Peyer's patch (tissue), 4 donors: Measurements from ENCODE around the gene TNFRSF8. TPM values are rescaled to one million over a fixed set of nuclear protein-coding genes. Genes with fewer than 3 reads are reported as not detected.

ENCODE experiments used
- DNase-seq, 3 donors: peaks; one replicate each; pipeline ENCODE4 v3.0.0-alpha.2; 2017 to 2019
- H3K27ac ChIP-seq, 4 donors: fragments of 200-600 bp; sonication (generic); one replicate each; pipeline ENCODE4 v1.5.1; 2016 to 2019
- H3K27me3 ChIP-seq, 2 donors: fragments of 200-600 bp; sonication (generic); one replicate each; pipeline ENCODE4 v1.5.1; 2019
- H3K36me3 ChIP-seq, 3 donors: fragments of 200-600 bp; sonication (generic); one replicate each; pipeline ENCODE4 v1.5.1; 2016 to 2019
- H3K4me1 ChIP-seq, 4 donors: fragments of 200-600 bp; sonication (generic); one replicate each; pipeline ENCODE4 v1.5.1; 2016 to 2019
- H3K4me3 ChIP-seq, 4 donors: fragments of 200-600 bp; sonication (generic); 1 replicate in 3 of 4; 2 replicates in 1 of 4; pipeline ENCODE4 v1.5.1; 2016 to 2019; ENCODE audit warnings: mild to moderate bottlenecking in 1 of 4
- H3K9me3 ChIP-seq, 4 donors: fragments of 200-600 bp; sonication (generic); one replicate each; pipeline ENCODE4 v1.5.1; 2016 to 2019; ENCODE audit warnings: mild to moderate bottlenecking in 1 of 4
- CTCF ChIP-seq, 6 experiments: fragments of 450-650 bp in 4 of 6; fragments of 200-600 bp in 2 of 6; sonication (generic) in 1 of 6; IDR thresholded peaks; one replicate each; pipeline ENCODE4 v1.5.1; 2017 to 2019; ENCODE audit warnings: antibody characterized with exemption in 6 of 6, mild to moderate bottlenecking in 3 of 6, moderate library complexity in 1 of 6
- POLR2A ChIP-seq, 2 donors: fragments of 450-650 bp; IDR thresholded peaks; one replicate each; pipeline ENCODE4 v1.5.1; 2017; ENCODE audit warnings: antibody characterized with exemption in 2 of 2, mild to moderate bottlenecking in 2 of 2, moderate library complexity in 2 of 2
- total RNA-seq, 4 donors: library from RNA; depleted of rRNA; stranded (reverse); fragments of >200 nt; gene quantifications; one replicate each; pipeline ENCODE4 v1.1.0, GENCODE V29; 2016

The TNFRSF8 gene
- total RNA-seq, 4 donors from 2014 or later = not detected

DNA sequence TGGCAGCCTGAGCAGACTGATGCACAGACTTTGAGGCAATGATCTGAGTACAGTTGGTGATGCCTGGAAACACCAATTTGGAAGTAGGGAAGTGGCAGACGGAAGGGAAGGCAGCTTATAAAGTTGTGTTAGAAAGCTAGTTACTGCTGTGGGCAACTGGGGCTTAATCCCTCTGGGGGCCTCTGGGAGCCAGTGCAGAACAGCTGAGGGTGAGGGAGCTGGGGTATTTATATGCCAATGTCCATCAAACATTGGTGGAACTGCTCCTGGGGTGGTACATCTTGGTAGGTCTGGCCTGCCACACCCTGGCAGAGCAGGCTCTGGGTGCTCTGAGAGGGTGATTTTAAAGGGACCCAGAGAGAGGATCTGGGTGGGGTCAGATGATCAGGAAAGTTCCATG, 28.1 kb downstream of the TNFRSF8 start:
- no peak for DNase-seq
- Histone ChIP-seq H3K4me1 (peaks cover 0 to 15% (median 4%) of the 10 kb centered on the region in 4 donors), H3K27ac (no peak overlapping the region), H3K27me3 (no peaks in the 10 kb centered on the region), H3K4me3 (no peak overlapping the region), H3K36me3 (no peaks in the 10 kb centered on the region), H3K9me3 (no peaks in the 10 kb centered on the region)
- TF ChIP-seq CTCF (IDR thresholded peaks at IDR 0.05) = no peak
- TF ChIP-seq POLR2A (IDR thresholded peaks at IDR 0.05) = no peak

DNA sequence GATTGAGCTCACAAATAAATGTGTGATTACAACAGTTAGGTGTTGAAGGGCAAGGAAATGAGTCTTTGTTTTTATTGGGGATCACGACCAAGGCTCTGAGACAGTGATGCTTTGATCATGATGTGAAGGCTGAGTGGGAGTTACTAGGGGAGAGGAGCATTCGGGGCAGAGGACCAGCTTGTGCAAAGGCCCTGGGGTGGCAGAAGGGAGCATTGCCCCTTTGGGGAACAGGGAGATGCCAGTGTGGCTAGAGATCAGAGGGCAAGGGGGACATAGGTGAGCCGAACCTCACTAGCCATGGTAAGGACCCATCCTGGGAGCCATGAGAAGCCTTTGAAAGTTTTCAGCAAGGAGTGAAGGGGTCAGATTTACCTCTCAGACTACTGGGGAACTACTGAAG, 31.1 kb downstream of the TNFRSF8 start:
- no peaks in the 10 kb centered on the region for H3K27me3 ChIP-seq
- no peak for TF ChIP-seq POLR2A (IDR thresholded peaks at IDR 0.05)
- TF ChIP-seq CTCF (IDR thresholded peaks at IDR 0.05) = no peak
- DNase-seq = no peak

DNA sequence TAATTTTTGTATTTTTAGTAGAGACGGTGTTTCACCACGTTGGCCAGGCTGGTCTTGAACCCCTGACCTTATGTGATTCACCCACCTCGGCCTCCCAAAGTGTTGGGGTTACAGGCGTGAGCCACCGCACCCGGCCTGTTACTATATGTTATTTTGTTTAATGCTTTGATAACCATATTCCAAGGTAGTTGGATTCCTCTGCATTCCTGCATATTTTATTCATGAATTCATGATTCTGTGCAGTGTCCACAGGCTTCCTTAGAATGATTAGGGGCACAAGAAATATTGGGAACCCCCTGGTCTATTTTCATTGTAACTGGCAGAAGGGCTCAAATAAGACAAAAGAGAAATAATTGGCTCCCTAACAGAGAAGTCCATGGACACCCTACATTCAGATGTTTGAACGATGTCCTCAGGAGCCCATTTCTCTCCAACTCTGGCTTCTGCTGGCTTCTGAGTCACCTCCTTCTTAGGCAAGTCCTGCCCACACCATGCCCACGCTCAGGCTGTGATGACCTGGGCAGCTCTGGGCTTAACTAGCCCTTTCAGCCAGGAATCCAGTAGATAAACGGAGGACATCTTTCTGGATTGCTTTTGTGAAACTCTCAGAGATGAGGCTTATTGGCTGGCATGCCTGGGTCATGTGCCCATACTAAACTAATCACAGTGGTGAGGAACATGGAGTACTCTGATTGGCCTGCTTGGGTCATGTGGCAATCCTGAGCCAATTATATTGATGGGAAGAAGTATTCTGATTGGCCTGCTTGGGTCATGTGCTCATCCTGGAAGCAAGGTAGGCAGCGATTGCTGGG, 32.6 kb downstream of the TNFRSF8 start:
- Histone ChIP-seq H3K27ac (no peak overlapping the region), H3K4me1 (no peaks in the 10 kb centered on the region), H3K27me3 (no peaks in the 10 kb centered on the region), H3K4me3 (no peak overlapping the region), H3K36me3 (no peaks in the 10 kb centered on the region), H3K9me3 (peaks cover 0 to 4% (median 0%) of the 10 kb centered on the region in 4 donors)
- DNase-seq = no peak
- TF ChIP-seq CTCF (IDR thresholded peaks at IDR 0.05) (no peak), POLR2A (IDR thresholded peaks at IDR 0.05) (no peak)

More for the DNA sequence above, 31.1 kb downstream of the TNFRSF8 start:
- no peak overlapping the region for H3K27ac ChIP-seq
- H3K4me1 ChIP-seq = peaks cover 0 to 3% (median 0%) of the 10 kb centered on the region in 4 donors
- no peak overlapping the region for H3K4me3 ChIP-seq
- no peaks in the 10 kb centered on the region for H3K36me3 ChIP-seq
- H3K9me3 ChIP-seq = peaks cover 0 to 4% (median 0%) of the 10 kb centered on the region in 4 donors

DNA sequence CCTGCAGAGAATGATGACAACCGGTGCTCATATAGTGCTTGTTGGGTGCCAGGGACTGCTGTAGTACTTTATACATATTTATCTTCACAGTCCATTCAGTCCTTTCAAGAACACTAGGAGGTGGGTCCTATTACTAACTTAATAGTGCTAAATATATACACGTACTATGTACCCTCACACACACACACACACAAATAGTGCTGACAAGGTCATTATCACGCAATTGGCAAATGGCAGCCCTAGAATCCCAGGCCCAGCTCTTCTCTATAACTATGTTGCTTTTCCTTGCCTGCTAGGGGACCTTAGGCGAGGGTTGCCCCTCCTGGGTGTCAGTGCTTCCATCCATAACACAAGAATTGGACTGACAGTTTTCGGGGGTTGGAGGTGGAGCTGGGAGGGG, 33.5 kb downstream of the TNFRSF8 start:
- H3K4me3 ChIP-seq = no peak overlapping the region
- no peaks in the 10 kb centered on the region for H3K27me3 ChIP-seq
- no peaks in the 10 kb centered on the region for H3K4me1 ChIP-seq
- TF ChIP-seq POLR2A (IDR thresholded peaks at IDR 0.05) (no peak), CTCF (IDR thresholded peaks at IDR 0.05) (no peak)
- H3K9me3 ChIP-seq = peaks cover 0 to 4% (median 0%) of the 10 kb centered on the region in 4 donors
- H3K36me3 ChIP-seq = no peaks in the 10 kb centered on the region
- DNase-seq = no peak
- no peak overlapping the region for H3K27ac ChIP-seq

- H3K27ac ChIP-seq = no peak overlapping the region
- TF ChIP-seq POLR2A (IDR thresholded peaks at IDR 0.05) (no peak), CTCF (IDR thresholded peaks at IDR 0.05) (no peak)
- H3K9me3 ChIP-seq = peaks cover 0 to 4% (median 0%) of the 10 kb centered on the region in 4 donors
- H3K36me3 ChIP-seq = no peaks in the 10 kb centered on the region
- H3K27me3 ChIP-seq = no peaks in the 10 kb centered on the region
- no peak for DNase-seq
- H3K4me1 ChIP-seq = no peaks in the 10 kb centered on the region
- no peak overlapping the region for H3K4me3 ChIP-seq
Measured at GRCh38 chr1:12097321-12097720, 34.2 kb downstream of the TNFRSF8 start.
